ENCODE results near the gene PTP4A1. TPM values are rescaled to one million over a fixed set of nuclear protein-coding genes. Genes with fewer than 3 reads are reported as not detected.

The PTP4A1 gene
- total and polyA plus RNA-seq, 2 of the 13 experiments (the other 11 are each of a cell fraction or from before 2014, with no cell fraction given) = 141 to 376 TPM

- TF ChIP-seq MAZ (IDR thresholded peaks at IDR 0.05; ENCODE audit: borderline replicate concordance, low read depth, low read length) (no peak), MAZ (CRISPR knock-in tag; IDR thresholded peaks at IDR 0.05; ENCODE audit: low read depth) (no peak), PITX1 (CRISPR knock-in tag; IDR thresholded peaks at IDR 0.05) (0 out of 2 replicates have a peak, but pooled peaks have one; percentile 13), ZNF703 (CRISPR knock-in tag; IDR thresholded peaks at IDR 0.05; ENCODE audit: borderline replicate concordance) (no peak), CHCHD3 (CRISPR knock-in tag; IDR thresholded peaks at IDR 0.05) (no peak), ZNF687 (CRISPR knock-in tag; IDR thresholded peaks at IDR 0.05) (no peak), ZFP90 (CRISPR knock-in tag; IDR thresholded peaks at IDR 0.05; ENCODE audit: borderline replicate concordance) (no peak), HNF1B (CRISPR knock-in tag; IDR thresholded peaks at IDR 0.05) (no peak; the same call in 1 of the 2 replicates), ZNF775 (CRISPR knock-in tag; IDR thresholded peaks at IDR 0.05; ENCODE audit: borderline replicate concordance) (no peak), SOX6 (IDR thresholded peaks at IDR 0.05) (no peak), SOX6 (CRISPR knock-in tag; IDR thresholded peaks at IDR 0.05) (no peak; the same call in 1 of the 2 replicates), CENPX (CRISPR knock-in tag; IDR thresholded peaks at IDR 0.05) (no peak), LBX2 (CRISPR knock-in tag; IDR thresholded peaks at IDR 0.05; ENCODE audit: borderline replicate concordance) (no peak), THAP7 (CRISPR knock-in tag; IDR thresholded peaks at IDR 0.05) (no peak), NFE2L2 (IDR thresholded peaks at IDR 0.05; ENCODE audit: low read length) (no peak), ZNF232 (CRISPR knock-in tag; IDR thresholded peaks at IDR 0.05; ENCODE audit: borderline replicate concordance) (no peak), RFX3 (CRISPR knock-in tag; IDR thresholded peaks at IDR 0.05) (no peak), KAT8 (CRISPR knock-in tag; IDR thresholded peaks at IDR 0.05) (peak; percentile 68), ZNF235 (CRISPR knock-in tag; IDR thresholded peaks at IDR 0.05; ENCODE audit: borderline replicate concordance) (no peak), SIX1 (CRISPR knock-in tag; IDR thresholded peaks at IDR 0.05; ENCODE audit: borderline replicate concordance) (no peak; the same call in 1 of the 2 replicates), ZNF225 (CRISPR knock-in tag; IDR thresholded peaks at IDR 0.05) (no peak), ZNF552 (CRISPR knock-in tag; IDR thresholded peaks at IDR 0.05; ENCODE audit: borderline replicate concordance) (no peak), ZNF569 (CRISPR knock-in tag; IDR thresholded peaks at IDR 0.05; ENCODE audit: borderline replicate concordance) (no peak), ZNF431 (CRISPR knock-in tag; IDR thresholded peaks at IDR 0.05; ENCODE audit: borderline replicate concordance, low read depth) (peak; percentile 34; the same call in 1 of the 2 replicates)
These were observed 1.7 kb downstream of the PTP4A1 start (continued) for GRCh38 chr6:63573899-63574553.
